A673 (cell line): ENCODE results near the gene IGLL5. TPM values are rescaled to one million over a fixed set of nuclear protein-coding genes. Genes with fewer than 3 reads are reported as not detected.

Experiments
- BruUV-seq: library from RNA; stranded (reverse); fragments of 400-500 nt; replicated peaks from 2 replicates; lab custom pipeline; 2021; lab: Mats Ljungman, UMichigan
- CTCF ChIA-PET: fragments of 300-600 bp; sonication (Branson Sonifier 250); formaldehyde crosslinking; loops from one replicate; lab custom pipeline; 2022; ENCODE audit warnings: antibody characterized with exemption; lab: Charles Lee
- POLR2A ChIA-PET: fragments of 300-600 bp; sonication (Branson Sonifier 250); formaldehyde crosslinking; loops from one replicate; lab custom pipeline; 2022; ENCODE audit warnings: antibody characterized with exemption; ENCODE audit not compliant: low non-redundant PET; lab: Charles Lee
- DNase-seq: peaks from one replicate; pipeline ENCODE4 v3.0.0-alpha.2; 2015; ENCODE audit warnings: low spot score
- H3K27ac ChIP-seq: fragments of 200-600 bp; sonication (generic); 2 replicates; pipeline ENCODE4 v1.5.1; 2016; ENCODE audit warnings: mixed run types, low read depth, mild to moderate bottlenecking, mixed read lengths, antibody characterized with exemption, low read length; ENCODE audit not compliant: poor library complexity, severe bottlenecking
- H3K27me3 ChIP-seq: fragments of 200-600 bp; sonication (generic); replicated peaks from 2 replicates; pipeline ENCODE4 v1.6.1; 2017; ENCODE audit warnings: mixed run types, low read depth, mild to moderate bottlenecking, mixed read lengths, antibody characterized with exemption, low read length; ENCODE audit not compliant: insufficient read depth, poor library complexity
- H3K36me3 ChIP-seq: fragments of 200-600 bp; sonication (generic); 2 replicates; pipeline ENCODE4 v1.6.1; 2016; ENCODE audit warnings: mixed run types, mild to moderate bottlenecking, mixed read lengths, antibody characterized with exemption, low read length; ENCODE audit not compliant: insufficient read depth, poor library complexity, severe bottlenecking
- H3K4me1 ChIP-seq: fragments of 200-600 bp; sonication (generic); 2 replicates; pipeline ENCODE4 v1.6.1; 2017; ENCODE audit warnings: mixed run types, mild to moderate bottlenecking, mixed read lengths, antibody characterized with exemption, low read length; ENCODE audit not compliant: insufficient read depth, poor library complexity, severe bottlenecking
- H3K4me3 ChIP-seq: fragments of 200-600 bp; sonication (generic); 2 replicates; pipeline ENCODE4 v1.5.1; 2016; ENCODE audit warnings: low read depth, mixed run types, mild to moderate bottlenecking, mixed read lengths, low read length; ENCODE audit not compliant: poor library complexity, severe bottlenecking
- H3K9me3 ChIP-seq: fragments of 200-600 bp; sonication (generic); 2 replicates; pipeline ENCODE4 v1.6.1; 2016; ENCODE audit warnings: mixed run types, low read depth, mild to moderate bottlenecking, mixed read lengths, antibody characterized with exemption, low read length; ENCODE audit not compliant: poor library complexity, severe bottlenecking
- CTCF ChIP-seq: fragments of 300-800, 200-600 bp; sonication (generic); conservative IDR thresholded peaks from 2 replicates; pipeline ENCODE4 v1.5.1; 2017; ENCODE audit warnings: low read depth, mild to moderate bottlenecking, antibody characterized with exemption, low read length, moderate library complexity, mixed read lengths
- EZH2 ChIP-seq: fragments of 200-600 bp; sonication (generic); IDR thresholded peaks from 2 replicates; pipeline ENCODE4 v1.6.1; 2017; ENCODE audit warnings: borderline replicate concordance, low read depth, mild to moderate bottlenecking, mixed read lengths, antibody characterized with exemption, low read length; ENCODE audit not compliant: poor library complexity, severe bottlenecking
- intact Hi-C: fragments of 100-400 bp; cut with micrococcal nuclease; formaldehyde crosslinking; loops from one replicate; pipeline ENCODE4 v1.10.0; 2022; ENCODE audit not compliant: unreplicated experiment
- total RNA-seq: library from RNA; stranded (reverse); gene quantifications from 2 replicates; pipeline ENCODE4 v1.2.3, GENCODE V29; 2021

The IGLL5 gene
- total RNA-seq, 1 experiment from 2014 or later: not detected

GRCh38 chr22:22915670-22916035 lies 28.0 kb downstream of the IGLL5 start:
- ChIA-PET CTCF (no interaction called here), POLR2A (no interaction called here)
- Histone ChIP-seq H3K4me3 (no peak overlapping the region), H3K36me3 (no peaks in the 10 kb centered on the region), H3K27ac (no peak overlapping the region), H3K9me3 (no peaks in the 10 kb centered on the region), H3K27me3 (peaks cover 7% of the 10 kb centered on the region), H3K4me1 (no peaks in the 10 kb centered on the region)
- no TSS peak for BruUV-seq
- TF ChIP-seq CTCF: no peak
- TF ChIP-seq EZH2: no peak
- intact Hi-C loops: no loop called here
- DNase-seq: no peak

GRCh38 chr22:22916215-22916951 lies 28.8 kb downstream of the IGLL5 start:
- ChIA-PET POLR2A (no interaction called here), CTCF (no interaction called here)
- intact Hi-C loops: no loop called here
- BruUV-seq: no TSS peak
- no peaks in the 10 kb centered on the region for H3K9me3 ChIP-seq
- TF ChIP-seq EZH2 (no peak), CTCF (no peak)
- no peaks in the 10 kb centered on the region for H3K4me1 ChIP-seq
- no peaks in the 10 kb centered on the region for H3K36me3 ChIP-seq
- peaks cover under 1% of the 10 kb centered on the region for H3K27me3 ChIP-seq
- peak; percentile 24 for DNase-seq
- H3K4me3 ChIP-seq: no peak overlapping the region
- H3K27ac ChIP-seq: no peak overlapping the region

DNA sequence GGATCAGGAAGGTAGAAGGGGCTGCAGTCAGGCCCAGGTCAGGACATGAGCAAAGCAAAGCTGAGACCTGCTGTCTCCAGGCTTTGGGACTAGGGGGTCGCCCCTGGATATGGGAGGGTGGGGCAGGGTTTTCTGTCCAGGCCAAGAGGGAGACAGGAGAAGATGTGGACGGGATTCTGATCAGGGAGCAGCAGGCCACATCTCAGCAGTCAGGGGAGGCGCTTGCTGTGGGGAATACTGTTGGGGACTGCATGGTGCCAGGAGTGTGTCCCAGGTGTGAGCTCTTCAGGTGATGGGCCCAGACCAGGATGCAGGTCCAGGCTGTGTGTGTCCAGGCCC lies 29.3 kb downstream of the IGLL5 start:
- TF ChIP-seq CTCF: no peak
- no peak for TF ChIP-seq EZH2
- POLR2A ChIA-PET: no interaction called here
- H3K27ac ChIP-seq: no peak overlapping the region
- no peaks in the 10 kb centered on the region for H3K9me3 ChIP-seq
- BruUV-seq: no TSS peak
- no peaks in the 10 kb centered on the region for H3K27me3 ChIP-seq
- H3K4me1 ChIP-seq: no peaks in the 10 kb centered on the region
- H3K4me3 ChIP-seq: no peak overlapping the region
- no peak for DNase-seq
- H3K36me3 ChIP-seq: no peaks in the 10 kb centered on the region
- intact Hi-C loops: no loop called here
- CTCF ChIA-PET: no interaction called here
